ENCODE results near the gene RSPH4A.
"Not testable (repeated sequence)": the region's sequence is repeated elsewhere in the genome, so short reads cannot be mapped to it uniquely, and the experiment has no call there.

RSPH4A gene

GRCh38 chr6:116615937-116616736, at the start of gene RSPH4A:
RSPH4A (plus strand) TSS chr6:116616479; CDS start chr6:116616624, 145 bp downstream.
- peak; percentile 42 for DNase-seq (ENCODE audit: low read depth)

- no peak for DNase-seq (ENCODE audit: low read depth)
Measured at GRCh38 chr6:116568111-116568510, 48.2 kb upstream of the RSPH4A start.

- no peak for DNase-seq (ENCODE audit: low read depth)
Measured at GRCh38 chr6:116568821-116569755, 47.2 kb upstream of the RSPH4A start.

- peak; percentile 99 for DNase-seq (ENCODE audit: low read depth)
Measured at GRCh38 chr6:116570856-116571682, 45.2 kb upstream of the RSPH4A start, which contains the start of gene RWDD1. RWDD1 (plus strand) TSS chr6:116571504; CDS start chr6:116571583, 79 bp downstream.

GRCh38 chr6:116571683-116572000, 44.6 kb upstream of the RSPH4A start:
- no peak for DNase-seq (ENCODE audit: low read depth)

- no peak for DNase-seq (ENCODE audit: low read depth)
Measured at GRCh38 chr6:116572162-116572561, 44.1 kb upstream of the RSPH4A start.

GRCh38 chr6:116575227-116575626, 41.1 kb upstream of the RSPH4A start:
- DNase-seq (ENCODE audit: low read depth): no peak

- no peak for DNase-seq (ENCODE audit: low read depth)
Measured at GRCh38 chr6:116577486-116577885, 38.8 kb upstream of the RSPH4A start.

GRCh38 chr6:116578335-116578734, 37.9 kb upstream of the RSPH4A start:
- no peak for DNase-seq (ENCODE audit: low read depth)

- no peak for DNase-seq (ENCODE audit: low read depth)
Measured at GRCh38 chr6:116579143-116579542, 37.1 kb upstream of the RSPH4A start.

GRCh38 chr6:116580198-116580597, 36.1 kb upstream of the RSPH4A start:
- DNase-seq (ENCODE audit: low read depth): no peak

- no peak for DNase-seq (ENCODE audit: low read depth)
Measured at GRCh38 chr6:116586276-116586675, 30.0 kb upstream of the RSPH4A start.

- DNase-seq (ENCODE audit: low read depth): no peak
Measured at GRCh38 chr6:116586738-116587137, 29.5 kb upstream of the RSPH4A start.

GRCh38 chr6:116595247-116595646, 21.0 kb upstream of the RSPH4A start:
- no peak for DNase-seq (ENCODE audit: low read depth)

- no peak for DNase-seq (ENCODE audit: low read depth)
Measured at GRCh38 chr6:116596815-116597214, 19.5 kb upstream of the RSPH4A start.

GRCh38 chr6:116603916-116604315, 12.4 kb upstream of the RSPH4A start:
- not testable (repeated sequence) for DNase-seq (ENCODE audit: low read depth)

GRCh38 chr6:116604868-116605267, 11.4 kb upstream of the RSPH4A start:
- DNase-seq (ENCODE audit: low read depth): not testable (repeated sequence)

GRCh38 chr6:116605935-116606334, 10.3 kb upstream of the RSPH4A start:
- no peak for DNase-seq (ENCODE audit: low read depth)

GRCh38 chr6:116611056-116611455, 5.2 kb upstream of the RSPH4A start:
- DNase-seq (ENCODE audit: low read depth): no peak

- DNase-seq (ENCODE audit: low read depth): no peak
Measured at GRCh38 chr6:116616737-116617053, 416 bp downstream of the RSPH4A start.

GRCh38 chr6:116624036-116624805, 7.9 kb downstream of the RSPH4A start:
- no peak for DNase-seq (ENCODE audit: low read depth)
